HepG2 (cell line): ENCODE data around the gene GALR3. TPM values are rescaled to one million over a fixed set of nuclear protein-coding genes. Genes with fewer than 3 reads are reported as not detected.

Experiments used
- BHLHE40 ChIP-seq: IDR thresholded peaks from 2 replicates; pipeline ENCODE4 v1.6.1; 2011; ENCODE audit warnings: low read length, improper control_type of control experiment
- CREM ChIP-seq, 2 experiments: sonication (generic) in 1 of 2; formaldehyde crosslinking in 1 of 2; IDR thresholded peaks; 2 replicates each; pipeline versions ENCODE4 v1.4.0 to v1.6.1; 2016 to 2020; ENCODE audit warnings: antibody characterized with exemption in 1 of 2, mild to moderate bottlenecking in 1 of 2, missing genetic modification reagents in 1 of 2
- MATR3 ChIP-seq: sonication (generic); formaldehyde crosslinking; IDR thresholded peaks from 2 replicates; pipeline ENCODE4 v1.4.0; 2020; ENCODE audit warnings: missing genetic modification reagents
- MTA1 ChIP-seq: sonication (generic); formaldehyde crosslinking; IDR thresholded peaks from 2 replicates; pipeline ENCODE4 v1.4.0; 2020; ENCODE audit warnings: missing genetic modification reagents, mild to moderate bottlenecking, borderline replicate concordance
- NFRKB ChIP-seq: fragments of 450-650 bp; IDR thresholded peaks from 2 replicates; pipeline ENCODE4 v1.6.1; 2017
- YY1 ChIP-seq: IDR thresholded peaks from 2 replicates; pipeline ENCODE4 v1.6.1; 2011; ENCODE audit warnings: low read length, low read depth, moderate library complexity, mild to moderate bottlenecking; ENCODE audit not compliant: insufficient read depth, insufficient replicate concordance
- ZFP41 ChIP-seq: sonication (generic); formaldehyde crosslinking; IDR thresholded peaks from 2 replicates; pipeline ENCODE4 v1.4.0; 2020; ENCODE audit warnings: mild to moderate bottlenecking, missing genetic modification reagents, borderline replicate concordance
- ZNF124 ChIP-seq: sonication (generic); formaldehyde crosslinking; IDR thresholded peaks from 2 replicates; pipeline ENCODE4 v1.4.0; 2020; ENCODE audit warnings: missing genetic modification reagents
- ZNF30 ChIP-seq: sonication (generic); formaldehyde crosslinking; IDR thresholded peaks from 2 replicates; pipeline ENCODE4 v1.5.0; 2020; ENCODE audit warnings: mild to moderate bottlenecking, missing genetic modification reagents
- ZNF33A ChIP-seq: sonication (generic); formaldehyde crosslinking; IDR thresholded peaks from 2 replicates; pipeline ENCODE4 v1.5.1; 2020; ENCODE audit warnings: missing genetic modification reagents, mild to moderate bottlenecking, moderate library complexity, borderline replicate concordance
- ZNF382 ChIP-seq: sonication (generic); formaldehyde crosslinking; IDR thresholded peaks from 2 replicates; pipeline ENCODE4 v1.5.0; 2020; ENCODE audit warnings: missing genetic modification reagents, mild to moderate bottlenecking, borderline replicate concordance
- ZNF431 ChIP-seq: sonication (generic); formaldehyde crosslinking; IDR thresholded peaks from 2 replicates; pipeline ENCODE4 v1.9.0; 2022; ENCODE audit warnings: missing genetic modification reagents, low read depth, mild to moderate bottlenecking, borderline replicate concordance
- ZNF543 ChIP-seq: sonication (generic); formaldehyde crosslinking; IDR thresholded peaks from 2 replicates; pipeline ENCODE4 v1.4.0; 2020; ENCODE audit warnings: mild to moderate bottlenecking, missing genetic modification reagents
- ZNF605 ChIP-seq: sonication (generic); formaldehyde crosslinking; IDR thresholded peaks from 2 replicates; pipeline ENCODE4 v1.8.0; 2022; ENCODE audit warnings: mild to moderate bottlenecking, missing genetic modification reagents
- ZNF780A ChIP-seq: sonication (generic); formaldehyde crosslinking; IDR thresholded peaks from 2 replicates; pipeline ENCODE4 v1.8.0; 2022; ENCODE audit warnings: mild to moderate bottlenecking, missing genetic modification reagents, moderate library complexity
- polyA plus RNA-seq, 8 experiments: library from polyadenylated mRNA; depleted of rRNA in 3 of 8; stranded (reverse) in 7 of 8; unstranded in 1 of 8; fragments of >200 nt; fragmentation: Illumina TruSeq in 4 of 8; extraction: Trizol in 4 of 8; gene quantifications; 2 replicates each; pipeline versions ENCODE4 v1.2.1 to v1.2.3, GENCODE V29; 2011 to 2016; ENCODE audit warnings: low read depth in 4 of 8, missing spikeins in 1 of 8, mixed read lengths in 1 of 8; ENCODE audit not compliant: insufficient read depth in 1 of 8
- total RNA-seq, 5 experiments: library from RNA; depleted of rRNA; stranded (reverse); fragments of >200 nt; fragmentation: Illumina TruSeq; extraction: Trizol; gene quantifications; 2 replicates each; pipeline ENCODE4 v1.2.3, GENCODE V29; 2016; ENCODE audit warnings: low read depth in 1 of 5
- TF ChIP-seq, protein P1 (sequence below): sonication (generic); formaldehyde crosslinking; IDR thresholded peaks from 2 replicates; pipeline ENCODE4 v1.5.0; 2020; ENCODE audit warnings: mild to moderate bottlenecking, missing genetic modification reagents, borderline replicate concordance
- TF ChIP-seq, protein P2 (sequence below): fragments of 450-650 bp; IDR thresholded peaks from 2 replicates; pipeline ENCODE4 v1.6.1; 2016
- TF ChIP-seq, protein P3 (sequence below): sonication (generic); formaldehyde crosslinking; IDR thresholded peaks from 2 replicates; pipeline ENCODE4 v1.4.0; 2020; ENCODE audit warnings: missing genetic modification reagents
- TF ChIP-seq, protein P4 (sequence below): IDR thresholded peaks from 2 replicates; pipeline ENCODE4 v1.6.1; 2016; ENCODE audit warnings: missing biosample characterization, missing genetic modification reagents, low read depth
- TF ChIP-seq, protein P5 (sequence below): sonication (generic); formaldehyde crosslinking; IDR thresholded peaks from 2 replicates; pipeline ENCODE4 v1.5.0; 2020; ENCODE audit warnings: mild to moderate bottlenecking, missing genetic modification reagents

The GALR3 gene
- total and polyA plus RNA-seq, 2 of the 13 experiments (the other 11 are each of a cell fraction or from before 2014, with no cell fraction given), result 0.13 TPM; not detected in 1

DNA sequence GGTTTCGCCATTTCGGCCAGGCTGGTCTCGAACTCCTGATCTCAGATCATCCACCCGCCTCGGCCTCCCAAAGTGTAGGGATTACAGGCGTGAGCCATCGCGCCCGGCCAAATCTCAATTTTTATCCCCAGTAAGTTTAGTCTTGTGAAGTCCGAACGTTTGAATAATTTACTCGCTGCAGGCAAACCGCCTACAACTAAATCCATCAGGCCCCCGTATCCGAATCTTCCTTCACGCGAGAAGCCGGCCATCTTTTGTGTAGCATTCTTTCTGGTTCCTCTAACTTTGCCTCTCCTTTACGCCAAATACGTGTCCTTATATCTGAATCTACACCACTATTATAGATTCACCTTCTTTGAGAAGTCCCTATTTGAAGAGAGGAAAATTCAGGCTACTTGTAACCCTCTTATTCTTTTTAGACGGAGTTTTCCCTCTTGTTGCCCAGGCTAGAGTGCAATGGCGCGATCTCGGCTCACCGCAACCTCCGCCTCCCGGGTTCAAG, 25.5 kb downstream of the GALR3 start (continued):
- TF ChIP-seq, protein P1, sequence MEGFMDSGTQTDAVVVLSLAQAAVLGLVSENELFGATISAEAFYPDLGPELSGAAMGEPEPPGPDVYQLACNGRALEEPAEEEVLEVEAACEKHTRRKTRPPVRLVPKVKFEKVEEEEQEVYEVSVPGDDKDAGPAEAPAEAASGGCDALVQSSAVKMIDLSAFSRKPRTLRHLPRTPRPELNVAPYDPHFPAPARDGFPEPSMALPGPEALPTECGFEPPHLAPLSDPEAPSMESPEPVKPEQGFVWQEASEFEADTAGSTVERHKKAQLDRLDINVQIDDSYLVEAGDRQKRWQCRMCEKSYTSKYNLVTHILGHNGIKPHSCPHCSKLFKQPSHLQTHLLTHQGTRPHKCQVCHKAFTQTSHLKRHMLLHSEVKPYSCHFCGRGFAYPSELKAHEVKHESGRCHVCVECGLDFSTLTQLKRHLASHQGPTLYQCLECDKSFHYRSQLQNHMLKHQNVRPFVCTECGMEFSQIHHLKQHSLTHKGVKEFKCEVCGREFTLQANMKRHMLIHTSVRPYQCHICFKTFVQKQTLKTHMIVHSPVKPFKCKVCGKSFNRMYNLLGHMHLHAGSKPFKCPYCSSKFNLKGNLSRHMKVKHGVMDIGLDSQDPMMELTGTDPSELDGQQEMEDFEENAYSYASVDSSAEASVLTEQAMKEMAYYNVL, result no peak
- TF ChIP-seq ZNF33A (peak; percentile 2; the same call in 1 of the 2 replicates), ZNF124 (0 out of 2 replicates have a peak, but pooled peaks have one; percentile 5), CREM (IDR thresholded peaks at IDR 0.05) (no peak), CREM (CRISPR knock-in tag; IDR thresholded peaks at IDR 0.05) (no peak), ZNF382 (CRISPR knock-in tag) (no peak), ZNF780A (CRISPR knock-in tag) (peak; percentile 48; the same call in 1 of the 2 replicates), MATR3 (CRISPR knock-in tag) (no peak), BHLHE40 (no peak), ZNF431 (no peak), ZNF543 (0 out of 2 replicates have a peak, but pooled peaks have one; percentile 47), YY1 (peak; percentile 85), MTA1 (CRISPR knock-in tag) (no peak), ZNF30 (CRISPR knock-in tag) (0 out of 2 replicates have a peak, but pooled peaks have one; percentile 10), ZNF605 (CRISPR knock-in tag) (peak; percentile 13; the same call in 1 of the 2 replicates), ZFP41 (CRISPR knock-in tag) (no peak), NFRKB (peak; percentile 24; the same call in 1 of the 2 replicates)
- TF ChIP-seq, protein P2, sequence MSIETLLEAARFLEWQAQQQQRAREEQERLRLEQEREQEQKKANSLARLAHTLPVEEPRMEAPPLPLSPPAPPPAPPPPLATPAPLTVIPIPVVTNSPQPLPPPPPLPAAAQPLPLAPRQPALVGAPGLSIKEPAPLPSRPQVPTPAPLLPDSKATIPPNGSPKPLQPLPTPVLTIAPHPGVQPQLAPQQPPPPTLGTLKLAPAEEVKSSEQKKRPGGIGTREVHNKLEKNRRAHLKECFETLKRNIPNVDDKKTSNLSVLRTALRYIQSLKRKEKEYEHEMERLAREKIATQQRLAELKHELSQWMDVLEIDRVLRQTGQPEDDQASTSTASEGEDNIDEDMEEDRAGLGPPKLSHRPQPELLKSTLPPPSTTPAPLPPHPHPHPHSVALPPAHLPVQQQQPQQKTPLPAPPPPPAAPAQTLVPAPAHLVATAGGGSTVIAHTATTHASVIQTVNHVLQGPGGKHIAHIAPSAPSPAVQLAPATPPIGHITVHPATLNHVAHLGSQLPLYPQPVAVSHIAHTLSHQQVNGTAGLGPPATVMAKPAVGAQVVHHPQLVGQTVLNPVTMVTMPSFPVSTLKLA, result no peak
- TF ChIP-seq, protein P3, sequence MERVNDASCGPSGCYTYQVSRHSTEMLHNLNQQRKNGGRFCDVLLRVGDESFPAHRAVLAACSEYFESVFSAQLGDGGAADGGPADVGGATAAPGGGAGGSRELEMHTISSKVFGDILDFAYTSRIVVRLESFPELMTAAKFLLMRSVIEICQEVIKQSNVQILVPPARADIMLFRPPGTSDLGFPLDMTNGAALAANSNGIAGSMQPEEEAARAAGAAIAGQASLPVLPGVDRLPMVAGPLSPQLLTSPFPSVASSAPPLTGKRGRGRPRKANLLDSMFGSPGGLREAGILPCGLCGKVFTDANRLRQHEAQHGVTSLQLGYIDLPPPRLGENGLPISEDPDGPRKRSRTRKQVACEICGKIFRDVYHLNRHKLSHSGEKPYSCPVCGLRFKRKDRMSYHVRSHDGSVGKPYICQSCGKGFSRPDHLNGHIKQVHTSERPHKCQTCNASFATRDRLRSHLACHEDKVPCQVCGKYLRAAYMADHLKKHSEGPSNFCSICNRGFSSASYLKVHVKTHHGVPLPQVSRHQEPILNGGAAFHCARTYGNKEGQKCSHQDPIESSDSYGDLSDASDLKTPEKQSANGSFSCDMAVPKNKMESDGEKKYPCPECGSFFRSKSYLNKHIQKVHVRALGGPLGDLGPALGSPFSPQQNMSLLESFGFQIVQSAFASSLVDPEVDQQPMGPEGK (CRISPR knock-in tag), result no peak
- TF ChIP-seq, protein P4, sequence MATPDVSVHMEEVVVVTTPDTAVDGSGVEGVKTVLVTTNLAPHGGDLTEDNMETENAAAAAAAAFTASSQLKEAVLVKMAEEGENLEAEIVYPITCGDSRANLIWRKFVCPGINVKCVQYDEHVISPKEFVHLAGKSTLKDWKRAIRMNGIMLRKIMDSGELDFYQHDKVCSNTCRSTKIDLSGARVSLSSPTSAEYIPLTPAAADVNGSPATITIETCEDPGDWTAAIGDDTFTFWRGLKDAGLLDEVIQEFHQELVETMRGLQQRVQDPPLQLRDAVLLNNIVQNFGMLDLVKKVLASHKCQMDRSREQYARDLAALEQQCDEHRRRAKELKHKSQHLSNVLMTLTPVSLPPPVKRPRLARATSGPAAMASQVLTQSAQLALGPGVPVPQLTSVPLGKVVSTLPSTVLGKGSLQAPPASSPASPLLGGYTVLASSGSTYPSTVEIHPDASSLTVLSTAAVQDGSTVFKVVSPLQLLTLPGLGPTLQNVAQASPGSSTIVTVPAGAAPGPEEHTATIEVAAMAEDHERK (CRISPR knock-in tag), result no peak
- TF ChIP-seq, protein P5, sequence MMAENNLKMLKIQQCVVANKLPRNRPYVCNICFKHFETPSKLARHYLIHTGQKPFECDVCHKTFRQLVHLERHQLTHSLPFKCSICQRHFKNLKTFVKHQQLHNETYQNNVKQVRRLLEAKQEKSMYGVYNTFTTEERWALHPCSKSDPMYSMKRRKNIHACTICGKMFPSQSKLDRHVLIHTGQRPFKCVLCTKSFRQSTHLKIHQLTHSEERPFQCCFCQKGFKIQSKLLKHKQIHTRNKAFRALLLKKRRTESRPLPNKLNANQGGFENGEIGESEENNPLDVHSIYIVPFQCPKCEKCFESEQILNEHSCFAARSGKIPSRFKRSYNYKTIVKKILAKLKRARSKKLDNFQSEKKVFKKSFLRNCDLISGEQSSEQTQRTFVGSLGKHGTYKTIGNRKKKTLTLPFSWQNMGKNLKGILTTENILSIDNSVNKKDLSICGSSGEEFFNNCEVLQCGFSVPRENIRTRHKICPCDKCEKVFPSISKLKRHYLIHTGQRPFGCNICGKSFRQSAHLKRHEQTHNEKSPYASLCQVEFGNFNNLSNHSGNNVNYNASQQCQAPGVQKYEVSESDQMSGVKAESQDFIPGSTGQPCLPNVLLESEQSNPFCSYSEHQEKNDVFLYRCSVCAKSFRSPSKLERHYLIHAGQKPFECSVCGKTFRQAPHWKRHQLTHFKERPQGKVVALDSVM (CRISPR knock-in tag), result no peak
